ENCODE measurements around the gene ZNF641. TPM values are rescaled to one million over a fixed set of nuclear protein-coding genes. Genes with fewer than 3 reads are reported as not detected.

ZNF641 gene
- total and polyA plus RNA-seq, 2 donors (not counting 3 experiments of a cell fraction or from before 2014, with no cell fraction given) = 3.5 to 6.7 TPM

DNA sequence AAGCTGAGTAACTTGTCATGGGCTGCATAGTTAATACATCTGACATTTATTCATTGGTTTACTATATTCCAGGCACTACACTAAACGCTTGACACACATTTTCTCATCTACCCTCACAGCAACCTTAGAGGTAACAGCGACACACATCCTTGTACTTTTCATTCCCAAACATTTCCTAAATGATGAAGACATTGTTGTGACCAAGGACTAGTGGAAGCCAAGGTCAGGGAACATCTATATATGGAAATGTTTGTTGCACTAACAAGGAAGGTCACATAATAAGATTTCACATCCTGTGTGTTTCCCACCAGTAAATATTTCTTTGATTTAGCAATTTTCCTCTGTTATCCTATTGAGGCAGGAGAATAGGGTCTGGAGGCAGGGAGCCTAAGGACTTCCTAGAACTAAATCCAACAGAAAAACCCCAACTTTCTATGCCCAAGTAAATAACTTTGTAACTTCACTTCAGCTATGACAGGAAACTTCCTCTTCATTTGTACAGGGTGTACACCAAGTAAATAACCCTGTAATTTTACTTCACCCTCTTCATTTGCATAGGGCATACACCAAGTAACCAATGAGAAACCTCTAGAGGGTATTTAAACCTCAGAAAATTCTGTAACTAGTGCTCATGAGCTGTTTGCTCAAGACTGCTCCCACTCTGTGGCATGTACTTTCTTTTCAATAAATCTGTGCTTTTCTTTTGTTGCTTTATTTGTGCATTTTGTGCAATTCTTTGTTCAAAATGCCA, 48.4 kb downstream of the ZNF641 start:
- CTCF ChIA-PET = interaction anchor here (0.8 kb wide), 1 partner anchor 10 kb away, joined by 3 read pairs; no protein-coding TSS in a partner anchor

DNA sequence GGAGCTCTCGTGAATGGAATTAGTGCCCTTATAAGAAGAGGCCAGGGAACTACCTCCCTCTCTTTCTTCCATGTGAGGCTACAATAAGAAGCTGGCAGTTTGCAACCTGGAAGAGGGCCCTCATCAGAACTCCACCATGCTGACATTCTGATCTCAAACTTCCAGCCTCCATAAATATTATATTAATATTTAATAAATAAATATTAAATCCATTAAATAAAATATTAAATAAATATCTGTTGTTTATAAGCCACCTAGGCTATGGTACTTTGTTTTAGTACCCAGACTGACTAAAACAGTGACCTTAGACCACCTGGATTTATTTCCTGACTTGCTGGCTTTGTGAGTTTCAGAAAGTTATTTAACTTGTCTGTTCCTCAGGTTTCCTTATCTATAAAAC, 49.9 kb downstream of the ZNF641 start:
- FAIRE-seq (no peak), DNase-seq (ENCODE audit: low read depth, low spot score) (no peak)
- Histone ChIP-seq H4K20me1 (replicated peaks; ENCODE audit: control insufficient read depth, extremely low read depth, insufficient read depth, low read length) (no peaks in the 10 kb centered on the region), H2AFZ (ENCODE audit: low read depth, low read length) (no peak overlapping the region), H3K4me3 (replicated peaks in 1 of 3; ENCODE audit: insufficient read depth in 1 of 3, low read depth in 1 of 3, low read length in 3 of 3) (no peak overlapping the region), H3K27me3 (ENCODE audit: control insufficient read depth in 2 of 2, insufficient read depth in 2 of 2, low read length in 2 of 2) (no peaks in the 10 kb centered on the region), H3K9me1 (replicated peaks; ENCODE audit: control insufficient read depth, extremely low read depth, insufficient read depth, low read length) (no peaks in the 10 kb centered on the region), H3K4me1 (ENCODE audit: control insufficient read depth, extremely low read depth, insufficient read depth, low read length) (no peaks in the 10 kb centered on the region), H3K36me3 (ENCODE audit: control insufficient read depth in 2 of 2, extremely low read depth in 1 of 2, insufficient read depth in 2 of 2, low read length in 2 of 2) (no peaks in the 10 kb centered on the region), H3K9me3 (replicated peaks; ENCODE audit: control insufficient read depth, insufficient read depth, low read length) (no peaks in the 10 kb centered on the region), H3K4me2 (ENCODE audit: insufficient read depth, low read length) (no peak overlapping the region), H3K79me2 (ENCODE audit: control insufficient read depth, insufficient read depth, low read length) (no peaks in the 10 kb centered on the region), H3K27ac (ENCODE audit: insufficient read depth, low read depth, low read length) (no peak overlapping the region), H3K9ac (replicated peaks; ENCODE audit: extremely low read depth, insufficient read depth, low read length) (no peak overlapping the region)
- intact Hi-C loops (cut with micrococcal nuclease) = no loop called here
- no TSS peak for BruUV-seq (replicated peaks)
- ChIA-PET CTCF (no interaction called here), POLR2A (no interaction called here)
- TF ChIP-seq, protein P1, sequence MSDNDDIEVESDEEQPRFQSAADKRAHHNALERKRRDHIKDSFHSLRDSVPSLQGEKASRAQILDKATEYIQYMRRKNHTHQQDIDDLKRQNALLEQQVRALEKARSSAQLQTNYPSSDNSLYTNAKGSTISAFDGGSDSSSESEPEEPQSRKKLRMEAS (IDR thresholded peaks at IDR 0.05; ENCODE audit: insufficient read depth, insufficient read length) = no peak
- no peak for TF ChIP-seq POLR2A (IDR thresholded peaks at IDR 0.05; ENCODE audit: low read depth, low read length)
- TF ChIP-seq POLR2AphosphoS5 (IDR thresholded peaks at IDR 0.05; ENCODE audit: insufficient read depth, low read depth, low read length) = no peak
- no peak for TF ChIP-seq EZH2 (IDR thresholded peaks at IDR 0.05; ENCODE audit: borderline replicate concordance, low read depth, low read length, severe bottlenecking)
- no peak for TF ChIP-seq JUN (IDR thresholded peaks at IDR 0.05; ENCODE audit: borderline replicate concordance, insufficient read depth, insufficient read length, low read depth)
- TF ChIP-seq GATA2 (IDR thresholded peaks at IDR 0.05; ENCODE audit: insufficient read depth, insufficient read length, low read depth, low read length) = no peak
- TF ChIP-seq CTCF (IDR thresholded peaks at IDR 0.05; ENCODE audit: extremely low read depth in 1 of 2, insufficient read depth in 1 of 2, low read depth in 1 of 2, low read length in 2 of 2) = no peak
- TF ChIP-seq MYC (IDR thresholded peaks at IDR 0.05; ENCODE audit: low read depth, low read length) = no peak
- TF ChIP-seq FOS (IDR thresholded peaks at IDR 0.05; ENCODE audit: borderline replicate concordance, insufficient read depth, low read length) = no peak
- dilution Hi-C loops (cut with MboI; ENCODE audit: extremely low pct_ligation_motif_present, low sequenced_read_pairs) = no loop called here

More for the DNA sequence above, 48.4 kb downstream of the ZNF641 start:
- no peak overlapping the region for H3K9ac ChIP-seq (replicated peaks; ENCODE audit: extremely low read depth, insufficient read depth, low read length)
- no peak overlapping the region for H2AFZ ChIP-seq (ENCODE audit: low read depth, low read length)
- H3K79me2 ChIP-seq (ENCODE audit: control insufficient read depth, insufficient read depth, low read length) = no peaks in the 10 kb centered on the region
- H3K27ac ChIP-seq (ENCODE audit: insufficient read depth, low read depth, low read length) = no peak overlapping the region
- no peaks in the 10 kb centered on the region for H3K4me1 ChIP-seq (ENCODE audit: control insufficient read depth, extremely low read depth, insufficient read depth, low read length)
- H3K9me3 ChIP-seq (replicated peaks; ENCODE audit: control insufficient read depth, insufficient read depth, low read length) = no peaks in the 10 kb centered on the region
- no TSS peak for BruUV-seq (replicated peaks)
- no peak for DNase-seq (ENCODE audit: low read depth, low spot score)
- no peak for FAIRE-seq
- dilution Hi-C loops (cut with MboI; ENCODE audit: extremely low pct_ligation_motif_present, low sequenced_read_pairs) = no loop called here
- H3K27me3 ChIP-seq (ENCODE audit: control insufficient read depth in 2 of 2, insufficient read depth in 2 of 2, low read length in 2 of 2) = no peaks in the 10 kb centered on the region
- intact Hi-C loops (cut with micrococcal nuclease) = no loop called here
- TF ChIP-seq POLR2A (IDR thresholded peaks at IDR 0.05; ENCODE audit: low read depth, low read length) (no peak), JUN (IDR thresholded peaks at IDR 0.05; ENCODE audit: borderline replicate concordance, insufficient read depth, insufficient read length, low read depth) (no peak), EZH2 (IDR thresholded peaks at IDR 0.05; ENCODE audit: borderline replicate concordance, low read depth, low read length, severe bottlenecking) (no peak), FOS (IDR thresholded peaks at IDR 0.05; ENCODE audit: borderline replicate concordance, insufficient read depth, low read length) (no peak)
- POLR2A ChIA-PET = no interaction called here
- H3K9me1 ChIP-seq (replicated peaks; ENCODE audit: control insufficient read depth, extremely low read depth, insufficient read depth, low read length) = no peaks in the 10 kb centered on the region
- H3K4me3 ChIP-seq (replicated peaks in 1 of 3; ENCODE audit: insufficient read depth in 1 of 3, low read depth in 1 of 3, low read length in 3 of 3) = no peak overlapping the region
- no peaks in the 10 kb centered on the region for H3K36me3 ChIP-seq (ENCODE audit: control insufficient read depth in 2 of 2, extremely low read depth in 1 of 2, insufficient read depth in 2 of 2, low read length in 2 of 2)
- H3K4me2 ChIP-seq (ENCODE audit: insufficient read depth, low read length) = no peak overlapping the region
- H4K20me1 ChIP-seq (replicated peaks; ENCODE audit: control insufficient read depth, extremely low read depth, insufficient read depth, low read length) = no peaks in the 10 kb centered on the region

All from endothelial cell of umbilical vein (primary cell).